Hair follicle dermal papilla cell (primary cell): ENCODE data around the gene CSAG1. TPM values are rescaled to one million over a fixed set of nuclear protein-coding genes. Genes with fewer than 3 reads are reported as not detected.

ENCODE experiments used
- total RNA-seq: library from RNA; depleted of rRNA; stranded (reverse); fragments of >200 nt; gene quantifications from 2 replicates; pipeline ENCODE4 v1.2.3, GENCODE V29; 2012

The CSAG1 gene
- not detected in 2 replicates for total RNA-seq

GRCh38 chrX:152733261-152733975 lies at the start of gene CSAG1, which contains the start of gene MAGEA12:
Gene CSAG1, minus strand, starts transcription at chrX:152733721. Its CDS starts 1,261 bp downstream, at chrX:152732460.
Gene MAGEA12, plus strand, starts transcription at chrX:152733757. Its CDS starts 2,405 bp downstream, at chrX:152736162.

GRCh38 chrX:152769549-152770289 lies 36.2 kb upstream of the CSAG1 start, which contains the start of gene MAGEA6:
Gene MAGEA6, minus strand, starts transcription at chrX:152769689. Its CDS starts 2,039 bp downstream, at chrX:152767650.

GRCh38 chrX:152758918-152759317 lies 25.4 kb upstream of the CSAG1 start, which contains the start of gene CSAG3:
Gene CSAG3, plus strand, starts transcription at chrX:152759218.

DNA sequence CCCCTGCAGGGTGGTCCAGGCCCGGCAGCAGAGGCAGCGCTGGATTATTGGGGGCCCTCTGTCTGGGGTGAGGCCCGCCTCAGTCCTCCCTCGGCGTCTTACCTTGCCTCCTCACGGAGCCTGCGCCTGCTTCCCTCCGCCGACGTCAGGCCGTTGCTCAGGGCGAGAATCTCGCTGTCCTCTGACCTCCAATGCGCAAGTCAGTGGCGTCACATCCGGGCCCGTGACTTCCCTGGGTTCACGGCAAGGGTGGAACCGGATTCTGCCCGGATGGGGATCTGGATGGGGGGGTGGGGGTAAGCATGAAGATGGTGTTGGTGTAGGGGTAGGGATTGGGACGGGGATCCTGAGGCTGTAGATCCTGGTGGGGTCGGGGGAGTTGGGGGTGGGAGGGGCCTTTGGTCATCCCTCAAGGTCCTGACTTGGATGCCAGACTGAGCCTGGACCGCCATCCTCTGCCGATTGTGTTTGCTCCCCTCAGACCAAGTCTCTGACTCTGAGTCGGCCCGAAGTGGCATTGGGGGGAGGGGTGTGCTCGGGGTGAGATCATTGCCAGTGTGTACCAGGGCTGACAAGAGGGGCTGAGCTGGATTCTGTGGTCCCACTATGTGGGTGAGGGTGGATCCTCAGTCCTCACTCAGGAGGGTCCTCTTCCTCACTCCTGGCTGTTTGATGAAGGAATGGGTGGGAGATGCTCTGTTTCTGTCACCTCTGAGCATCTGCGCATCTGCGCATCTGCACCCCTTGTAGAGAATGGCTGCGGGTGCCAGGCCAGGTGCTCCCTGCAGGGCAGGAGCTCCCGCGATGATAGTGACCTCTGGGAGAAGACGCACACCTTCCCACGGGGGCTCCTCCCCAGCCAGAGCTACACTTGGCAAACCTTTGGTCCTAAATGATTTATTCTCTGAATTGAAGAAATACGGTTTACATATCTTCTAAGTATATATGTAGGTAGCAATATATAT lies 20.4 kb upstream of the CSAG1 start, which contains the start of gene MAGEA2:
MAGEA2 (minus strand) TSS at position 157 of the 965 bp plus-strand sequence. CDS start 2,479 bp downstream, outside the sequence.

GRCh38 chrX:152713815-152714787 lies 19.4 kb downstream of the CSAG1 start, which contains the start of gene MAGEA2B:
Gene MAGEA2B, plus strand, starts transcription at chrX:152714628. Its CDS starts 2,479 bp downstream, at chrX:152717107.

DNA sequence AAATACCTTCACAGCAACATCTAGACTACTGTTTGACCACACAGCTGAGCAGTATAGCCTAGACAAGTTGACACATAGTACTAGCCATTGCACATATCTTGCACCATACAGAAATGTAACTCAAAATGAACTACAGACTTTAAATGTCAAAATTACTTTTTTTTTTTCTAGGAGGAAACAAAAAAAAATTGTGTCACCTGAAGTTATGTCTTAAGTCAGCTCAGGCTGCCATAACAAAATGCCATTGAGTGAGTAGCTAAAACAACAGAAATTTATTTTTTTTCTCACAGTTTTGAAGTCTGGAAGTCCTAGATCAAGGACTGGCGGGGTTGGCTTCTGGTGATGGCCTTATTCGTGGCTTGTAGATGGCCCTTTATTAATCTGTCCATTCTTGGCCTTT lies 24.3 kb downstream of the CSAG1 start, which contains the start of gene CSAG2:
CSAG2 (minus strand) TSS at position 101 of the 400 bp plus-strand sequence. CDS start 161 bp downstream, outside the sequence.

DNA sequence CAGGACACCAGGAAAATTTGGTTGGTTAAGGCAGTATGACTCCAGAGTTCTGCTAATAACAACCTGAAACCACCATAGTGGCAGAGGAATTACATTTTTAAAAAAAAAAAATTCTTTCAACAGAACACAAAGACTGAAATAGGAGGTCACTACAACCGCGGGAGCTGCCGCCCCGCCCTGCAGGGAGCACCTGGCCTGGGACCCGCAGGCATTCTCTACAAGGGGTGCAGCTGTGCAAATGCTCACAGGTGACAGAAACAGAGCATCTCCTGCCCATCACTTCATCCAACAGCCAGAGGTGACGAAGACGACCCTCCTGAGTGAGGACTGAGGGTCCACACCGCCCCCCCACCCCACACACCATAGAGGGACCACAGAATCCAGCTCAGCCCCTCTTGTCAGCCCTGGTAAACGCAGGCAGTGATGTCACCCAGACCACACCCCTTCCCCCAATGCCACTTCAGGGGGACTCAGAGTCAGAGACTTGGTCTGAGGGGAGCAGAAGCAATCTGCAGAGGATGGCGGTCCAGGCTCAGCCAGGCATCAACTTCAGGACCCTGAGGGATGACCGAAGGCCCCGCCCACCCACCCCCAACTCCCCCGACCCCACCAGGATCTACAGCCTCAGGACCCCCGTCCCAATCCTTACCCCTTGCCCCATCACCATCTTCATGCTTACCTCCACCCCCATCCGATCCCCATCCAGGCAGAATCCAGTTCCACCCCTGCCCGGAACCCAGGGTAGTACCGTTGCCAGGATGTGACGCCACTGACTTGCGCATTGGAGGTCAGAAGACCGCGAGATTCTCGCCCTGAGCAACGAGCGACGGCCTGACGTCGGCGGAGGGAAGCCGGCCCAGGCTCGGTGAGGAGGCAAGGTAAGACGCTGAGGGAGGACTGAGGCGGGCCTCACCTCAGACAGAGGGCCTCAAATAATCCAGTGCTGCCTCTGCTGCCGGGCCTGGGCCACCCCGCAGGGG lies 35.3 kb downstream of the CSAG1 start, which contains the start of gene MAGEA3:
MAGEA3 (plus strand) TSS at position 843 of the 980 bp plus-strand sequence. CDS start 2,039 bp downstream, outside the sequence.

Other genes with a start within 250 kb of the CSAG1 start
- 0.16 and 0.24 TPM in 2 replicates for gene GABRQ, start 95.8 kb downstream of the CSAG1 start, total RNA-seq
- not detected in 2 replicates for gene MAGEA3, start 34.9 kb downstream of the CSAG1 start, total RNA-seq
- not detected in 2 replicates for gene CSAG2, start 24.4 kb downstream of the CSAG1 start, total RNA-seq
- gene MAGEA2B, start 19.1 kb downstream of the CSAG1 start, total RNA-seq: not detected in 2 replicates
- not detected in 2 replicates for gene MAGEA12, start within 50 bp of the CSAG1 start, total RNA-seq
- not detected in 2 replicates for gene MAGEA2, start 20.1 kb upstream of the CSAG1 start, total RNA-seq
- not detected in 2 replicates for gene CSAG3, start 25.5 kb upstream of the CSAG1 start, total RNA-seq
- not detected in 2 replicates for gene MAGEA6, start 36.0 kb upstream of the CSAG1 start, total RNA-seq
- gene CETN2, start 97.0 kb upstream of the CSAG1 start, total RNA-seq: 29.9 and 44.4 TPM in 2 replicates
- 18.2 and 24.5 TPM in 2 replicates for gene NSDHL, start 97.3 kb upstream of the CSAG1 start, total RNA-seq
- 7.8 and 14.3 TPM in 2 replicates for gene ZNF185, start 164.3 kb upstream of the CSAG1 start, total RNA-seq